Measurements from ENCODE around the gene ABCA8. TPM values are rescaled to one million over a fixed set of nuclear protein-coding genes. Genes with fewer than 3 reads are reported as not detected.

ABCA8 gene
- total RNA-seq, 2 donors from 2014 or later, result 5.6 to 15.6 TPM

Other genes starting within 250 kb of the ABCA8 start
- 1 to 10 TPM; 2.2 to 8.1 TPM for gene ABCA9, start 105.5 kb upstream of the ABCA8 start, total RNA-seq
- 1 to 10 TPM; 5.7 to 9.0 TPM for gene ABCA6, start 186.5 kb upstream of the ABCA8 start, total RNA-seq